HEK293 (cell line): ENCODE measurements around the gene DIABLO.

Experiments
- CTCF ChIA-PET: fragments of 350-600 bp; formaldehyde crosslinking; extraction: SDS; loops from one replicate; lab custom pipeline; 2021; ENCODE audit warnings: antibody characterized with exemption; lab: Yijun Ruan, JAX
- POLR2A ChIA-PET: fragments of 300-600 bp; formaldehyde crosslinking; extraction: SDS; loops from one replicate; lab custom pipeline; 2020; ENCODE audit warnings: antibody characterized with exemption, inconsistent platforms; lab: Yijun Ruan, JAX
- H3K27ac ChIP-seq: fragments of 200-500 bp; sonication (Bioruptor generic); 2 replicates; pipeline ENCODE4 v1.5.1; 2014; ENCODE audit warnings: low read depth, low read length, control low read depth, inconsistent platforms; ENCODE audit errors: extremely low read depth
- H3K36me3 ChIP-seq, 2 experiments: fragments of 200-500 bp in 1 of 2; sonication (Bioruptor generic) in 1 of 2; 1 replicate in 1 of 2; 2 replicates in 1 of 2; pipeline ENCODE4 v1.5.1; 2014 to 2017; ENCODE audit warnings: inconsistent platforms in 2 of 2, low read length in 2 of 2; ENCODE audit not compliant: control insufficient read depth in 2 of 2, insufficient read depth in 1 of 2
- H3K4me1 ChIP-seq: fragments of 200-500 bp; sonication (Bioruptor generic); 2 replicates; pipeline ENCODE4 v1.5.1; 2014; ENCODE audit warnings: mild to moderate bottlenecking, low read length, inconsistent platforms; ENCODE audit not compliant: control insufficient read depth, insufficient read depth
- H3K4me3 ChIP-seq: 2 replicates; pipeline ENCODE4 v1.5.1; 2011; ENCODE audit warnings: low read depth, mild to moderate bottlenecking, control low read depth, low read length, moderate library complexity
- H3K9me3 ChIP-seq: fragments of 200-500 bp; sonication (Bioruptor generic); 2 replicates; pipeline ENCODE4 v1.5.1; 2014; ENCODE audit warnings: low read depth, low read length, inconsistent platforms; ENCODE audit not compliant: control insufficient read depth, insufficient read depth
- MEIS1 ChIP-seq: sonication (generic); formaldehyde crosslinking; IDR thresholded peaks from 2 replicates; pipeline ENCODE4 v1.8.1; 2022; ENCODE audit warnings: missing genetic modification reagents, mild to moderate bottlenecking, borderline replicate concordance
- PATZ1 ChIP-seq: fragments of 450-650 bp; formaldehyde crosslinking; IDR thresholded peaks from 2 replicates; pipeline ENCODE4 v1.5.1; 2016; ENCODE audit warnings: missing biosample characterization, missing genetic modification characterization
- SP2 ChIP-seq: fragments of 450-650 bp; formaldehyde crosslinking; IDR thresholded peaks from 2 replicates; pipeline ENCODE4 v1.5.1; 2016; ENCODE audit warnings: missing biosample characterization, missing genetic modification characterization
- WT1 ChIP-seq: fragments of 450-650 bp; formaldehyde crosslinking; IDR thresholded peaks from 2 replicates; pipeline ENCODE4 v1.5.1; 2016; ENCODE audit warnings: missing biosample characterization, missing genetic modification characterization
- ZBTB11 ChIP-seq: fragments of 450-650 bp; formaldehyde crosslinking; conservative IDR thresholded peaks from 2 replicates; pipeline ENCODE4 v1.5.1; 2016; ENCODE audit warnings: low read depth, missing biosample characterization, missing genetic modification characterization
- ZBTB48 ChIP-seq: fragments of 450-650 bp; formaldehyde crosslinking; IDR thresholded peaks from 2 replicates; pipeline ENCODE4 v1.5.1; 2016; ENCODE audit warnings: missing biosample characterization, missing genetic modification characterization
- ZBTB49 ChIP-seq: fragments of 450-650 bp; formaldehyde crosslinking; IDR thresholded peaks from 2 replicates; pipeline ENCODE4 v1.5.1; 2016; ENCODE audit warnings: missing biosample characterization, missing genetic modification characterization, low read depth
- ZBTB8A ChIP-seq: fragments of 450-650 bp; formaldehyde crosslinking; IDR thresholded peaks from 2 replicates; pipeline ENCODE4 v1.5.1; 2016; ENCODE audit warnings: missing biosample characterization, missing genetic modification characterization
- ZNF174 ChIP-seq: fragments of 450-650 bp; formaldehyde crosslinking; IDR thresholded peaks from 2 replicates; pipeline ENCODE4 v1.5.0; 2017; ENCODE audit warnings: missing biosample characterization, mild to moderate bottlenecking, missing genetic modification characterization
- ZNF18 ChIP-seq: fragments of 450-650 bp; formaldehyde crosslinking; IDR thresholded peaks from 2 replicates; pipeline ENCODE4 v1.5.1; 2016; ENCODE audit warnings: missing biosample characterization, missing genetic modification characterization
- ZNF221 ChIP-seq: fragments of 450-650 bp; formaldehyde crosslinking; IDR thresholded peaks from 2 replicates; pipeline ENCODE4 v1.5.1; 2017; ENCODE audit warnings: missing biosample characterization, missing genetic modification characterization, borderline replicate concordance
- ZNF335 ChIP-seq: fragments of 450-650 bp; formaldehyde crosslinking; conservative IDR thresholded peaks from 2 replicates; pipeline ENCODE4 v1.5.1; 2016; ENCODE audit warnings: missing biosample characterization, missing genetic modification characterization
- ZNF366 ChIP-seq: fragments of 450-650 bp; formaldehyde crosslinking; conservative IDR thresholded peaks from 2 replicates; pipeline ENCODE4 v1.5.1; 2016; ENCODE audit warnings: missing biosample characterization, missing genetic modification characterization
- ZNF510 ChIP-seq: fragments of 450-650 bp; formaldehyde crosslinking; IDR thresholded peaks from 2 replicates; pipeline ENCODE4 v1.5.1; 2018; ENCODE audit warnings: mild to moderate bottlenecking, missing genetic modification characterization, missing biosample characterization; ENCODE audit not compliant: insufficient replicate concordance
- ZNF624 ChIP-seq: fragments of 450-650 bp; formaldehyde crosslinking; IDR thresholded peaks from 2 replicates; pipeline ENCODE4 v1.5.1; 2017; ENCODE audit warnings: missing biosample characterization, missing genetic modification characterization

The DIABLO gene

GRCh38 chr12:122215771-122216170, 10.1 kb downstream of the DIABLO start:
- POLR2A ChIA-PET, result interaction anchor here (0.9 to 2.2 kb wide), 2 partner anchors 9 to 10 kb away, joined by 3 to 10 read pairs; partner anchors contain the start of gene DIABLO
- no peak overlapping the region for H3K4me3 ChIP-seq
- H3K27ac ChIP-seq, result no peak overlapping the region
- no peaks in the 10 kb centered on the region for H3K4me1 ChIP-seq
- CTCF ChIA-PET, result interaction anchor here (0.5 to 1.5 kb wide), 4 partner anchors 23 to 282 kb away, joined by 3 to 7 read pairs (median 4); no protein-coding TSS in a partner anchor
- H3K9me3 ChIP-seq, result no peaks in the 10 kb centered on the region
- TF ChIP-seq SP2 (tag by site-specific recombination), result no peak
- no peak for TF ChIP-seq ZBTB8A (tag by site-specific recombination)
- no peak for TF ChIP-seq ZNF174 (tag by site-specific recombination)
- TF ChIP-seq ZBTB49 (tag by site-specific recombination), result no peak
- no peak for TF ChIP-seq ZNF221 (tag by site-specific recombination)
- no peak for TF ChIP-seq ZNF18
- no peak for TF ChIP-seq MEIS1
- TF ChIP-seq ZBTB48 (tag by site-specific recombination), result no peak
- TF ChIP-seq WT1 (tag by site-specific recombination), result no peak
- TF ChIP-seq ZNF624 (tag by site-specific recombination), result no peak
- TF ChIP-seq PATZ1 (tag by site-specific recombination), result no peak
- TF ChIP-seq ZNF510 (tag by site-specific recombination), result no peak
- TF ChIP-seq ZNF335, result no peak
- no peak for TF ChIP-seq ZBTB11
- TF ChIP-seq ZNF366 (tag by site-specific recombination), result no peak
- H3K36me3 ChIP-seq, result peaks cover 59 to 86% of the 10 kb centered on the region in 2 experiments
